Inflammatory macrophage treated with lipopolysaccharide for 1 hour (primary cell): ENCODE results near the gene ZNF608.
A peak's percentile ranks its signal among the peaks of the same experiment; 100 is the strongest.

ENCODE experiments used
- DNase-seq, 2 donors: peaks; one replicate each; pipeline ENCODE4 v3.0.0-alpha.2; 2020 to 2022

The ZNF608 gene

GRCh38 chr5:124713595-124713994 is 32.8 kb downstream of the ZNF608 start:
- DNase-seq, result no peak

DNA sequence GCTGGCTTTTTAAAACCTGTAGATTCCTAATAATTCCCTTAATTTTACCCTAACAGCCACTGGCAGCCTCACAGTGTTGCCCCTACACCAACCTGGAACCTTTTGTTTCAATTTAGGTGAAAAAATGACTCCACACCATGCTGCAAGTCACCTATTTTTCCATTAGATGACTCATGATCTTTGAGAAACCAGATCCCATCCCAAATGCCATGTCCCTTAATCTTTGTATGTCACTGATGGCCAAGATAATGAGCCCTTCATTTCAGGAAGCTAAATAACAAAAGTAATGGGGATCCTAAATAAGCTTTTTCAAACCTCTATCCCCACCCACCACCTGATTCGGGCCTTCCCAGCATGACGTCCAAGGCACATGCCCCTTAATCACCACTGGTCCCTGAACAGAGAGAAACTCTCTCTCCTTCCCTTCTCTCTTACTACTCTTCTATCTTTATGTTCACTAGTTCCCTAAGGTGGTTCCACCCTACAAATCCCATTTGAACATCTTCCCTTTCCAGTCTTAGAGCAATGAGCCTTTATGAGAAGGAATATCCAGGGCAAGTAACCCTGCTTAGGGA is 33.6 kb downstream of the ZNF608 start:
- no peak for DNase-seq

DNA sequence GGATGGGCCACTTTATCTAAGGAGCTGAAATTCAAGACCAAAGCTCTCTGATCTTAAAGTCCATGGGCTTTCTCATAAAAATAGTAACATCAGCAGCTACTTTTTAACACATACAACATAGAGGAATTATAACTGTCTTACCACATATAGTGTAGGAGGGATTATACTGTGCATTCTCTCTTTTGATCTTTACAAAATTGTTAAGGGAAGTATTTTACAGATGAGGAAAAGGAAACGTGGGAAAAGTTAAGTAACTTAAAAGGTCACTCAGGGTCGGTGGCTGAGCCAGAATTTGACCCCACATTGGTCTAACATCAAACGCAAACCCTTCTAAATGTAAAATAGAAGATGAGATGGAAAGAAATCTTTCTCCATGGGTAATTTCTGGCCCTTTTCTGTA is 38.4 kb downstream of the ZNF608 start:
- peak; percentile 14 to 19 for DNase-seq

DNA sequence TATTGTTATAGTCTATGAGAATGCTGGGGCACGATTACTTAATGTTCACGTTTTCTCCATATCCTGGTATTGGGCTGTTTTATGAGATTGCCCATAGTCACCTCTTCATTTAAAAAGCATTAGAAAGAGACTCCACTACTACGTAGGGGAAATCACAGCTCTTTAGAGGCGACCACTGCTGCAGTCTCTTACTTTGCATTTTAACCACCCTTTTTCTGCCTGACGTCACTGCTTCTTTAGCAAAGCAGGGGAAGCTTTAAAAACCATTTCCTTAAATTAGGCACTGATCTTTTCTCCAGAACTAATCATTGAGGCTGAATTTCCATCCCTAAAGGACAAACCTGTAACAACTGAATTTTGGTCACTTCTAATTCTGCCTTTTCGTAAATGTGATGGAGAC is 38.9 kb downstream of the ZNF608 start:
- no peak for DNase-seq

GRCh38 chr5:124706729-124707361 is 39.6 kb downstream of the ZNF608 start:
- no peak for DNase-seq

- DNase-seq, result no peak
These were observed 40.4 kb downstream of the ZNF608 start for GRCh38 chr5:124706051-124706450.

DNA sequence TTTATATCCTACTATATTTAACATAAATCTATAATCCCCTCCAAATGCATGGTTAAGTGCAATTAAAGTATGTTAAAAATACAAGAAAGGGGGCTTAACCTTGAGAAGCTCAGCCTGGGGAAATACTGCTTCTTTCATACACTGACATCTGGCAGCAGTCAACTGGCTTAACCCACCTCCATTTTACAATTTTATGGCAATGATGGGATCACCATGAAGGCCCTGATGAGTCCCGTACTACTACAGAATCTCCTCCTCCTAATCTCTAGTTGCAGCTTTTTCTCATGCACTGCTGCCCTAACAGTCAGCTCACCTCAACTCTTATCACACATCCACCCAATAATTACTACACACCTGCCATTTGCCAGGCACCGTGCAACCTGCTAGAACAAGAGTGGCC is 40.9 kb downstream of the ZNF608 start:
- DNase-seq, result no peak

DNA sequence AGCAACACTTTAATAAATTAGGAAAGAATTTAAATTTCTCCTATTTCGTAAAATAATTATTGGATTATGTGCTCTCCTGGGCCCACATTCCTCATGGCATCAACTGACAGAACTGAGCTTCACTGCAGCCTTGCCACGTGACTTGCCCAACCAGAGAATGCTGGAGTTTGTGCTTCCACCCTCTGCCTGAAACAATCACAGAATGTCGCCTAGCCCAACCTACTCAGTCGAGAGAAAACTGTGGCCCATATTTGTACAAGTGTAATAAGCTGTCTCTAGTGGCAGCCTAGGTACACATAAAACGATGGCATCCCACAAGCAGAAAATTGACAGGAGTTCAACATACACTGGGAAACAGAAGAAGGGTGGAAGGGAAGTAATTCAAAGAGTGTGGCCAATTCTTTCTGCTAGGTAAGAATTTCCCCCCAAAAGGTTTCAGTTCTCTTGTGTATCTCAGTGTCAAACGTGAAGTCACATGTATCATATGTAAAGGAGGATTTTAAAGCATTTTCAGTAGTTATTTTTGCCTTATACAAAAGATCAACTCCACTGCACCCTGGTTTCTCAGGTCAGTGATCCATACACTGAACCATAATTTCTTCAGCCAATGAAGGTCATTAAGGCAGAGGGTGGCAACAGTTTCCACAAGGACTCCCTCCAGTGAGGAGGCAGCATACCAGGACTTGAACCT is 41.7 kb downstream of the ZNF608 start:
- no peak for DNase-seq

GRCh38 chr5:124703995-124704394 is 42.4 kb downstream of the ZNF608 start:
- DNase-seq, result no peak

GRCh38 chr5:124702525-124702924 is 43.9 kb downstream of the ZNF608 start:
- DNase-seq, result peak; percentile 16 to 62

- DNase-seq, result no peak
These were observed 44.5 kb downstream of the ZNF608 start for GRCh38 chr5:124701873-124702425.

DNA sequence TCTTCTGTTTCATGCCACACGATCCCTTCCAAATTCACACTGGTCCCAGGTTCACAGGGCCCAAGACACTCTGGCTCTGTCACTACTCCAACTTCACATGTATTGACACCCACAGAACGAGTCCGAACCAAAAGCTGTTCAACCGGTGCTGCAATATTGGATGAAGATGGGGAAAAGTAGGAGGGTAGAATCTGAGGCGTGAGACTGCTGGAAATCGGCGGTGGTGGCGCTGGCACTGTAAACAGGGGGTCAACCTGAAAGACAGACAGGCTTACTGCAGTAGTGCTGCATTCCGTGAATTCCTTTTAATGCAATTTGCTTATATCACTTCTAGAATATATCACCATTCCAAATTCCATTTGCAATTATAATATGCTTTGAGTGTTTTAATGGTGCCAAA is 45.4 kb downstream of the ZNF608 start:
- no peak for DNase-seq

DNA sequence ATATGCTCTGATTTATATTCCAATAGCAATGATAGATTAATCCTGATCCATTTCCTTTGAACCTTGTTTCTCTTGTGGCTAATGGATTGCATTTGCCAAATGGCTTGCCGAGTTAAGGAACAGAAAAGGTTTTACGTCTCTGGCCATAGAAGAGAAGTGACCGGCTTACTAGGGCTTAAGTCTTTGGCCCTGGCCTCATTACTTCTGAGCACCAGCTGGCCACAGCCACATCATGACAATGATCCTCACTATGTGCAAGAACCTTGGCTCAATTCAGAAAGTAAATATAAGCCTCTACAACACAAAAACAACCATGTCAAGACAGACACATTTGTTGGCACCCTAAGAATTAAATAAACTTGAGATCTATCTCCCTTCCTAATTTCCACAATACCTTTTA is 46.1 kb downstream of the ZNF608 start:
- DNase-seq, result no peak

DNA sequence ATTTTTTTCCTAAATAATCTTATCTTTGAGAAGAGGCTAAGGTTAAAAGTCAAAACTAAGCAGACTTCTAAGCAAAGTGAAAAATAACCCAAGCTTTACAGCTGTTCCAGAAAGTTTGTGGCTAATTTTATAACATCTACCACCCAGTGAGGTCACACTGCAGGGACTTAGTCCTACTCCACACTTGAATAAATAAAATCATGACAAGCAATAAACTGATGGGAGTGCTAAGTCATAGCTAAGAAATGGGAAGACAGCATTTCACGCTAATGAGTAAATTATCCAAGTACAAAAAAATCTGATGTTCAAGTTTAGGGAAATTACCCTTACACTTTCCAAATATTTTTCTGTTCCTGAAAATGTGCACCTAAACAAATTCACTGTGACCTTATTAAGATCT is 47.7 kb downstream of the ZNF608 start:
- DNase-seq, result no peak

DNA sequence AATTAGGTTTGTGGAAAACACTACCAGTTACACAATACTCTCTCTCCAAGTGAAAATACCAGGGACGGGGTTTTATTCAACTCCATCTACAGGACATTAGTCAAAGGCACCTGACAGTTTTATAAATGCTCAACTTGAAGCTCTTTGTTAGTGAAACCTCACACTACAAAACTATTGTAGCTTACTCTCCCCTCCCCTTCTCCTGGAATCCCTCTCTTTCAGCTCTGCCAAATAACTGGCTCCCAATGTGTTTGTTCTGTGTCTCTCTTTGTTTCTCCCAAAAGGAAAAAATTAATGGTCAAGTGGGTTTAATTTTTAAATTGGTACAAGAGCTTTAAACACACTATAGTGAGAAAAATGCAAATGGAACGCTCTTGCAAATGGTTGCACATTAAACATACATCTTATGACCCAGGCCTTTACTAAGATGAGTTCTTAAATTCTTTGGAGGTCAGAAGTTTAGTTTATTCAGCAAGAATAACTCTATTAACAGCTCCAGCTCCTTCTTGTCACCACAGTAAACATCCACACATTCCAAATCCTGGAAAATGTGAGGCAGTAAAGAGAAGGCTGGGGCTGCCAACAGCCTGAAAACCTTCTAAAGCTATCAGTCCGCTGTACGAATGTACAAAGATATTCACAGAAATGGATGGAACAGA is 48.4 kb downstream of the ZNF608 start:
- DNase-seq, result no peak

DNA sequence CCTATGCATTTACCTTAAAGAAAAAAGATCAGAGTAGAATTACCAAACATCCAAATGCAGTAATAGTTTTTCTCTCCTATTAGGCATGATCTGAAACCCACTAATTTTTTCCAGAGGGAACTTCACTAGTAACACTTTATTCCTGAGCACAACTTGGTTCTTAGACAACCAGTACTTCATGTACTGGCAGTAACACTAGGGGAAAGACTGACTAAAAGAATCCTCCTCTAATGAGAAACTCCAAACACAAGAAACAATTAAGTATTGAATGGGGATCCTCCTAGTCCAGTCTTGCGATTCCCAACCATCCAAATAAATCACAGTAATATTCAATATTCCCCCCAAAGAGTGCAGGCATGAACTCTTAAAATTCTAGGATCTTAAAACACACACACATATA is 48.9 kb downstream of the ZNF608 start:
- DNase-seq, result no peak

DNA sequence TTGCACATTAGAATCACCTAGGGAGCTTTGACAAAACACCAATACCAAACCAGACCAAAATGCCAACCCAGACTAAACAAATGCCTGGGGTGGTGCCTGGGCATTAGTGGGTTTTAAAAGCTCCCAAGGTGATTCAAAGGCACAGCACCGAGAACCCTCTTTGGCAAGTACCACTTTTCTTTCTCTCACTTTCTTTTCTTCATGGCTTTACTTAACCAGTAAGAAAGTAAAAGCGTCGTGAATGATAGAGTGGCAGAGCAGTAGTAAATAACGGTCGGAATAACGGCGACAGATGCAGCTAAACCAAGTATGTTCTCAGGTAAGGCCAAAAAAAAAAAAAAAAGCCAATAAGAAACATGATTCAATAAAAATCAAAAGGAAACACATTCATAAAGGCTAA is 49.5 kb downstream of the ZNF608 start:
- DNase-seq, result no peak
